ENCODE measurements around the gene STARD10.

STARD10 gene

DNA sequence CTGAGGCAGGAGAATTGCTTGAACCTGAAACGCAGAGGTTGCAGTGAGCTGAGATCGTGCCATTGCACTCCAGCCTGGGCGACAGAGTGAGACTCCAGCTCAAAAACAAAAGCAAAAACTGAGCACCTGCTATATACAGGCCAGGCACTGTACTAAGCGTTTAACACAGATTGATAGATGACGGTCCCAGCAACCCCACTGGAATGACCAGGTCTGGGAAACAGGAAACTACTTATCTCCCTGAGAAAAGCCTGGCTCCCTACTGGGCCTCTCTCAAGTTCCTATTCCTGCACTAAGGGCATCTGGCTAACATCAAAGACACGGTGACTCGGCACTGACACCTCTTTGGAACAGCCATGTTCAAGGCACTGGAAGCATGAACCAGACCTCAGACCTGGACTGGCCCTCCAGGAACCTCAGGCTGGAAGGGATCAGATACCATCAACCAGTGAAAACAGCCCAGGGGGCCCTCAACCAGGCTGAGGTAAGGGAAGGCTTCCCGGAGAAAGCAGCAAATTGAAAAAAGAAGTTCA, 58.3 kb downstream of the STARD10 start:
- H3K4me3 ChIP-seq (ENCODE audit: low read depth, low read length): no peak overlapping the region
- TF ChIP-seq, protein P1, sequence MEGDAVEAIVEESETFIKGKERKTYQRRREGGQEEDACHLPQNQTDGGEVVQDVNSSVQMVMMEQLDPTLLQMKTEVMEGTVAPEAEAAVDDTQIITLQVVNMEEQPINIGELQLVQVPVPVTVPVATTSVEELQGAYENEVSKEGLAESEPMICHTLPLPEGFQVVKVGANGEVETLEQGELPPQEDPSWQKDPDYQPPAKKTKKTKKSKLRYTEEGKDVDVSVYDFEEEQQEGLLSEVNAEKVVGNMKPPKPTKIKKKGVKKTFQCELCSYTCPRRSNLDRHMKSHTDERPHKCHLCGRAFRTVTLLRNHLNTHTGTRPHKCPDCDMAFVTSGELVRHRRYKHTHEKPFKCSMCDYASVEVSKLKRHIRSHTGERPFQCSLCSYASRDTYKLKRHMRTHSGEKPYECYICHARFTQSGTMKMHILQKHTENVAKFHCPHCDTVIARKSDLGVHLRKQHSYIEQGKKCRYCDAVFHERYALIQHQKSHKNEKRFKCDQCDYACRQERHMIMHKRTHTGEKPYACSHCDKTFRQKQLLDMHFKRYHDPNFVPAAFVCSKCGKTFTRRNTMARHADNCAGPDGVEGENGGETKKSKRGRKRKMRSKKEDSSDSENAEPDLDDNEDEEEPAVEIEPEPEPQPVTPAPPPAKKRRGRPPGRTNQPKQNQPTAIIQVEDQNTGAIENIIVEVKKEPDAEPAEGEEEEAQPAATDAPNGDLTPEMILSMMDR (IDR thresholded peaks at IDR 0.05; ENCODE audit: low read depth, low read length): no peak

DNA sequence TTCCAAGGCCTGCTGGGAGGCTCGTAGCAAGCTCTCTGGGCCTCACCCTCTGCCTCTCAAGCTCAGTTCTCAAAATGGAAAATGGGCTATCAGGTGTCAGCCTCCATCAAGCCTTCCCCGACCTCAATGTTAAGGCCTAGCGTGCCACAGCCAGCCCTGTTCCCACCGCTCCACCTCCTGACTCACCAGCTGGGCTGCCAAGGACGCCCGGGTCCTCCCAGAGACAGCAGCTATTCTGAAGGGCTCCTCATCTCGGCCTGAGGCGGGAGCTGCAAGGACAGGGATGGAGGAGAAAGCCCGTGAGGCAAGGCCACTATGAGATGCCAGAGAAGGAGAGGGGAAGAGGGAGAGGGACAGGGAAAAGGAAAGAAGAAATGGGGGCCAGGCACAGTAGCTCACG, 61.5 kb downstream of the STARD10 start:
- TF ChIP-seq, protein P1 (IDR thresholded peaks at IDR 0.05; ENCODE audit: low read depth, low read length): no peak
- no peak overlapping the region for H3K4me3 ChIP-seq (ENCODE audit: low read depth, low read length)

DNA sequence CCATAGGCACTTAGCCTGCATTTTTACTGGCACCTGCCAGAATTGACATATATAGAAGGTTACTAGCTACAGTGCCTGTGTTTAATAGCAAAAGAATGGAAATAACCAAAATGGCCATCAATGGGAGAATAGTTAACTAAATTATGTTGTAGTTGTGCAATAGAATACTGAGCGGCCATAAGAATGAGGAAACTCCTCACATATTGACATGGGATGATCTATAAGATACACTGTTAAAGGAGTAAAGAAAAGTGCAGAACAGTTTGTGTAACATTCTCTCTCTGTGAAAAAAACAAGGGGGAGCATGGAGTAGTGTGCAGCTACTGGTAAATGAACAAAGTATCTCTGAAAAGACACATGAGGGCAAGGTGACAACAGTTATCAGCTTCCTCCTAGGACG, 63.1 kb downstream of the STARD10 start:
- H3K4me3 ChIP-seq (ENCODE audit: low read depth, low read length): no peak overlapping the region
- TF ChIP-seq, protein P1 (IDR thresholded peaks at IDR 0.05; ENCODE audit: low read depth, low read length): no peak

DNA sequence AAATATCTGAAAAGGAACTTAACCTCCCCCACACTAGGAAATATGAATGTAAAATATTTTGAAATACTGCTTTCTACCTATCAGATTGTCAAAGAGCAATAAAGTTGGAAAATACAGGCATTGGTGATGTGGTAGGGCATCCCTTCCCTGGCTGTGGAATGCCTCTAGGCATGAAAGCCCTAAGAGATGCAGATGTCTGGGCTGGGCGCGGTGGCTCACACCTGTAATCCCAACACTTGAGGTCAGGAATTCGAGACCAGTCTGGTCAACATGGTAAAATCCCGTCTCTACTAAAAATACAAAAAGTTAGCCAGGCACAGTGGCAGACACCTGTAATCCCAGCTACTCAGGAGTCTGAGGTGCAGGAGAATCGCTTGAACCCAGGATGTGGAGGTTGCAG, 63.6 kb downstream of the STARD10 start:
- TF ChIP-seq, protein P1 (IDR thresholded peaks at IDR 0.05; ENCODE audit: low read depth, low read length): no peak
- H3K4me3 ChIP-seq (ENCODE audit: low read depth, low read length): no peak overlapping the region

DNA sequence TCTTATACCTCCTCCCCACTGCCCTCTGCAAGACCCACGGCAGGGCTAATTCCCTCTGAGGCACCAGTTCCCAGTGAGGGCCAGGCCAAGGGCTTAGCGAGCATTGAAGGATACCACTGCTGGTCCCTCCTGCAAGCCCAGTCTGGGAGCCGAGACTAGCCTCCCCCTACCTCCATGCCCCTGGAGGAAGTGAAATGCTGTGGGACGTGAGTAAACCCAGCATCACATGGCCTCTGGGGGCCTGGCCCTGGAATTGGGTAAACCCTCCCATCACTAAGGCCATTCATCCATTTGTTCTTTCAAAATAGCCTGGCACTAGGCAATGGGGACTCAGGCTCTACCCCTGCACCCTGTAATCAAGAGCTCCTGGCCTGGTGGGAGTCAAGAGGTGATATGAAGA, 66.3 kb downstream of the STARD10 start:
- TF ChIP-seq, protein P1 (IDR thresholded peaks at IDR 0.05; ENCODE audit: low read depth, low read length): no peak
- H3K4me3 ChIP-seq (ENCODE audit: low read depth, low read length): no peak overlapping the region

DNA sequence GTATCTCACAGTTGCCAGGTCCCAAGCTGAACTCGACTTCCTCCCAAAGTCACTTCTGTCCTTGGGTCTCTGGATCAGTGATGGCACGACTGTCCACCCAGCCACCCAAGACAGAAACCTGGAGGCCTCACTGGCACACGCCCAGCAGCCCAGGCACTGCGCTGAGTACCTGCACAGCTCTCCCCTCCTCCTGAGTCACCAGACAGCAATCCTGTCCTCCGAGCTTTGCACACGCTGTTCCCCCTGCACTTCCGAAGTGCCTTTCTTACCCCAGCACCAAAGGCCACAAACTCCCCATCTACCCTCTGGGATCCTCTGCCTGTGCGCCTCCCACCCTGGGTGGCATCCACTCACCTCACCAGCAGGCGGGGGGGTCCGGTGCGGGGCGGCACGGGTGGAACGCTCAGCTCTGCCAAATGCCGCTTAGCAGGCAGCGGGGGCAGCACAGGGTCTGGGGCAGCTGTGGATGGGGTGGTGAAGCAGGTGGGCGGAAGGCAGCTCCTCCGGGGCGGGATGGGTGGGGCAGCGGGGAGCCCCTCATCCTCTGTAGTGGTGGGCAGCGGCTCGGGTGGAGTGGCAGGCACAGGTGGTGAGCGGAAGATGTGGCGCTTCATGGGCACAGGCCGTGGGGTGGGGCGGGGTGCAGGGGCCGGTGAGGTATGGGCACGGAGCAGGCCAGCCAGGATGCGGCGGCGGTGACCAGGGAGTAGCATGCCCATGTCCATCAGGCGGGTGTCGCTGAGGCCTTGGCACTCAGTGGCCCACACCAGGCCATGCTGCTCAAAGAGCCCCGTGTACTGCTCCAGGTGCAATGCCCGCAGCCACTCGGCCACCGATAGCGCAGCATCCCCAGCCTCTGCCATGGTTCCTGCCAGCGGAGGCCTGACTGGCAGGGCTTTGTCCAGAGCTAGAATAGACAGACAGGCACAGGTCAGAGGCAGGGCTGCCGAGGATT, 67.3 kb downstream of the STARD10 start:
- TF ChIP-seq, protein P1 (IDR thresholded peaks at IDR 0.05; ENCODE audit: low read depth, low read length): no peak

DNA sequence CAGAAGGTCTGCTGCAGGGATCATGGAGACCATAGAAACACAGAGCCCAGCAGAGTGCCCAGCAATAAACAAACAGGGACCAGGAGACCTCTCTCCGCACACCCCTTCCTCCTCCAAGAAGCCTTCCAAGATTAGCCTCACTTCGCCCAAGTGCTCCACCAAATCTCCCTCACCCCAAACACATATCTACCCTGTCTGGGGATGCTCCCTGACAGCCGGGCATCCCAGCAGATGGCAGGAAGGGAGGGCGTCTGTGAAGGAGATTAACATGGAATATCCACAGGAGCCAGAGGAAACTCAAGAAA, 68.2 kb downstream of the STARD10 start:
- H3K4me3 ChIP-seq (ENCODE audit: low read depth, low read length): no peak overlapping the region
- TF ChIP-seq, protein P1 (IDR thresholded peaks at IDR 0.05; ENCODE audit: low read depth, low read length): no peak

More for the DNA sequence above, 67.3 kb downstream of the STARD10 start:
- H3K4me3 ChIP-seq (ENCODE audit: low read depth, low read length): no peak overlapping the region

Measured in WI38 (cell line).